GM21529 (cell line): ENCODE data around the gene CFAP68.
"Not testable (repeated sequence)": the region's sequence is repeated elsewhere in the genome, so short reads cannot be mapped to it uniquely, and the experiment has no call there.

Experiments used
- ATAC-seq: cut with Tn5 transposase; IDR thresholded peaks from one replicate; pipeline ENCODE4 v1.9.1; 2021; ENCODE audit not compliant: unreplicated experiment

CFAP68 gene

DNA sequence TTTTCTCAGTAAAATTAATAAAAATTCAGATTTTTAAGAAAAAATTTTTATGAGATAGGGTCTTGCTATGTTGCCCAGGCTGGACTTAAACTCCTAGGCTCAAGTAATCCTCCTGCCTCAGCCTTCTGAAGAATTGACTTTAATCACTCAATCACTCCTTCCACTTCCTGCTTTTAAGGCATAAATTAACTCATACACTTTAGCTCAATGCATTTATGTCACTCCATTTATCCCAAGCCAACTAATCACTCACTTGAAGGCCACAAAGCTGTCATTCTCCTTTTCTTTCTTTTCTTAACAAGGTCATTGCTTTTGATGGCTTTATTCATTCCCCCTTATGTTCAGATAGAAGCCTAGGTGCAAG, 8.8 kb upstream of the CFAP68 start:
- peak; percentile 12 for ATAC-seq

DNA sequence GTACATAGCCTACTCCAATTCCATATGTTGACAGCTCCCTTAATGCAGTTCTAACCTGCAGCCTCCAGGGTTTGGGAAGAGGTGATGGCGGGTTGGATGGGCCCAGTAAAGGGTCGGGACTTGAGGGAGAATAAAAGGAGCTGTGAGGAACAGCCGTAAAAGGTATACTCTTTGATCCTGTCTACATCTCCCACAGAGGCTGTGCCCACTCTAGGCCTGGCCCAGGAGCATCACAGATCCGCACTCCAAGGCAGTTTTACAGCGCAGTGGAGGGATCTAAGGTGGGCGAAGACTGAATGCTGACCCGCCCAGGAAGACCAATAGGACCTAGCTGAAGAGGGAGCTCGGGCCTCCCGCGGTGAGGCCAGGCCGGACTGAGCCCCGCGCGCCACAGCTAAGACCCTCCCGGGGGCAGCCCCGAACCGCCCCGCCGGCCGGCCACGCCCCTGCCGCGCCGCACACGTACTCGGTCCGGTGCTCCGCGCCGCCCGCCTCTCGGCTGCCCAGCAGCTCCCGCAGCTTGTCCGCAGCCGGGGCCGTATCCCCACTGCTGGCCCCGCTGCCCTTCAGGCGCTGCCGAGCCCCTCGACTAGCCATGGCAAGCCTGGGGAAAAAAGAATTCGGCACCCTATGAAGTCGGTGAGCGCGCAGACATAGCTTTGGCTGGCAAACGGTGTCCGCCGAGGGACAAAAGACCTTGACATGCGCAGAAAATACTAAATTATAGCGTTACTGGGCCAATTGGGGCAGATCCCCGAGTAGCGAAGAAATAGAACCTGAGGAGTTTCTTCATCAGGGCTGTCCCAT, 8.3 kb upstream of the CFAP68 start, which contains the start of gene ALG9:
TSS of gene ALG9 (minus strand) at position 696 of the 807 bp plus-strand sequence. CDS start at position 597, 99 bp downstream.
- peak; percentile 89 for ATAC-seq

GRCh38 chr11:111871693-111872161, 7.6 kb upstream of the CFAP68 start:
- no peak for ATAC-seq

DNA sequence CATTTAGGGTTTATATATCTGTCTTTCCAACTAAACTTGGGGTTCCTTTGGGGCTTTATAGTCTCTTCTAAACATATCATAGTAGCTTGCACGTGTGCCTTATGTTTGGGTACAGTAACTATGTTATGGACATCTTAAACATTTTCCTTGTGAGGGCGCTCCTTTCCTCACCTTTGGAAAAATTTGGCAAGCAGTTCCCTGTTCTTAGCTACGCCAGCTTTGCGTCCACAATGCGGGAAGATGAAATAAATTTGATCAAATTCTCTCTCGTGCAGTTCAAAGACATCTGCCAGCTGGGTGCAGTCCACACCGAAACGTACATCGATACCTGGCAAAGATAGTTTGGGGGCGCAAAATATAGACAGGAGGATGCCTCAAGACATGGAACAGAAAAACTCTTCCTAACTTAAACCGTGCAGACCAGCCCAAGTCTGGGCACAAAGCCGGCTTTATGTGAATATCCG, 924 bp upstream of the CFAP68 start:
- peak; percentile 12 for ATAC-seq

GRCh38 chr11:111879637-111879960, 258 bp downstream of the CFAP68 start:
- ATAC-seq = peak; percentile 1

DNA sequence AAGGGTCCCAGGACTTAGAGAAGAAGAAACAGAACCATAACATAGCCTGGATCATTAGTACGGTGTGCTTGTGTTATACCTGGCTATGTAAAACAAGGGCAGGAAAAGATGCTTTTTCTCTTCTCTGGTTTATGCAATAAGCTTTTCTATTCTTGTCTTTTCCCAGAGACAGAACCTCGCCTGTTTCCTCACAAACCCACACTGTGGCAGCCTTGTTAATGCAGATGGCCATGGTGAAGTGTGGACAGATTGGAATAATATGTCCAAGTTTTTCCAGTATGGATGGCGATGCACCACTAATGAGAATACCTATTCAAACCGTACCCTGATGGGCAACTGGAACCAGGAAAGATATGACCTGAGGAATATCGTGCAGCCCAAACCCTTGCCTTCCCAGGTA, 2.9 kb downstream of the CFAP68 start:
- ATAC-seq = no peak

- not testable (repeated sequence) for ATAC-seq
These were observed 5.7 kb downstream of the CFAP68 start for GRCh38 chr11:111885053-111885452.

DNA sequence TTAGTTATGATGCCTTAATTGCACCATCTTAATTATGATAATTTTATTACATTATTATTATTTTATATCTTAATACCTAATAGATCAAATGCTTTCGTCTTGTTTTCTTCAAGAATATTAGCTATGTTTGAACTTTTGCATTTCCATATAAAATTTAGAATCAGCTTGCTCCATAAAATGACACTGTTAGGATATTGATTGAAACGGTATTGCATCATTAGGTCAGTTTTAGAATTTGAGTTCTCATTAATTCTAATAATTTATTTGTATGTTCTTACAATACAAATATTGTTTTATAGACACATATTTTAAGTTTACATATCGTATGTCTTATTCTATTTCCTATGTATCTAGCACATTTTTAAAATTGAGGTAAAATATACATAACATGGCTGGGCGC, 6.7 kb downstream of the CFAP68 start:
- ATAC-seq = no peak

GRCh38 chr11:111886844-111887243, 7.5 kb downstream of the CFAP68 start:
- ATAC-seq = no peak

GRCh38 chr11:111905411-111905810, 26.1 kb downstream of the CFAP68 start:
- no peak for ATAC-seq

DNA sequence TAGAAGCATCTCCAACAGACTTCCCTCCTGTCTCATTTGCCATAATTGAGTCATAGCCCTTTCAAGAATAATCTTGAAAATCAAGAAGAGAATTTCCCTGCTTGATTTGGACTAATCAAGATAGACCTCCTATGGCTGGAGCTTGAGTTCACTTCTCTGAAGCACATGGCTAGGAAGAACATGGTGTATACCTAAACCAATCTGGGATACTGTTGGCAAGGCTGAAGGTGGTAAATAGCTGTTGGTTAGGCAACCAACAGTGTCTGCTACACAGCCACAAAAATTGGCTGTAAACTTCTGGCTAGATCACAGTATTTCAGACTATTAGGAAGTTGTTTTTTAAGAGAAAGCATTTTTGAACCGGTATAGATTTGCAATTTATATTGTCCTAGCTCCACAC, 27.3 kb downstream of the CFAP68 start:
- ATAC-seq = no peak

DNA sequence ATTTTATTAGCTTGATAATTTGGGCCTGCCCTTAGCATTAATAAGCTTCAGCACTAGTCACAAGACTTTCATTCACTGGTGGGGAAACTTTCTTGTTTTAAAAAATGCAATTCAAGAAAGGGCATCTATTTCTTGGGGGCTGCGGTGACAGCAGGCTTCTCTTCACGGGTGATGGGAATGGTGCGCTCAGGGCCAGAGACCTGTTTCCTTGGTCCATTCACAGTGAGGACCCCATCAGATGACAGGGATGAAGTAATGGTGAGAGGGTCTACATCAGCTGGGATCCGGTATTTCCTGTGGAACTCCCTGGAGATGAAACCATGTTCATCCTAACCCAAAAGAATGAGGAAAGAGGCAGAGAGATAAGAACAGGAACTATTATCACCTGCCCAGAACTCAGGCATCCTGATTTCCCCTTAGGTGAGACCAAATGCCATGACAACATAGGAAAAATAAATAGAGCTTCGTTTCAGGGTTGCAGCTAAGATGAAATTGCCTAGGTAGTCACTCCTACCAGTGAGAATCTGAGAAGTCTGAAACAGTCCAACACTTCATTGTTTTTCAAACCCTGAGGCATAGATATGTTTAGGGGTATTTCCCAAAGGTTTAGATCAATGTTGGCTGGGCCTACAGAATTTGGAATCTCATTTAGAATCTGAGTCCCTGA, 29.4 kb downstream of the CFAP68 start:
- no peak for ATAC-seq

DNA sequence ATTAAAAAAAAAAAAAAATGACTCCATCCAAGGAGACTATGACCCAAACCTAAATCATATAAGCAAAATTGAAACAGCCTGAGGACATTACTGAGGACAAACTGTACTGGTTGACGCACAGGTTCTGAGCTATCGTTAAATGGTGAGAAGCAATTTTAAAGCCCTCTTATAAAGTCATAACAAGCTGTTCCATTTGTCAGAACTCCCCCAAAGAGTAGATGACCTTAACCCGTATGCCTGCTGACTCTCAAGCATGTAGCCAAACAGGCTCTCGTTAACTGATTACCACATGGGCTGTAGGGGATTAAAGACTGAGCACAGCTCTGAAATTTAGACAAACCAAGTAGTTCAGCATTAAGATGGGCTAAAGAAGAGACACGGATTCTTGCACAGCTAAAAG, 30.0 kb downstream of the CFAP68 start:
- no peak for ATAC-seq

- no peak for ATAC-seq
These were observed 31.6 kb downstream of the CFAP68 start for GRCh38 chr11:111910676-111911562.

- ATAC-seq = no peak
These were observed 32.4 kb downstream of the CFAP68 start, which contains the start of gene CRYAB for GRCh38 chr11:111911563-111912401. TSS of gene CRYAB (minus strand) at chr11:111911770. CDS start at chr11:111911724, 46 bp downstream.

- no peak for ATAC-seq
These were observed 33.2 kb downstream of the CFAP68 start, which contains the start of gene HSPB2 for GRCh38 chr11:111912535-111912934. TSS of gene HSPB2 (plus strand) at chr11:111912734. CDS start at chr11:111912830, 96 bp downstream.

DNA sequence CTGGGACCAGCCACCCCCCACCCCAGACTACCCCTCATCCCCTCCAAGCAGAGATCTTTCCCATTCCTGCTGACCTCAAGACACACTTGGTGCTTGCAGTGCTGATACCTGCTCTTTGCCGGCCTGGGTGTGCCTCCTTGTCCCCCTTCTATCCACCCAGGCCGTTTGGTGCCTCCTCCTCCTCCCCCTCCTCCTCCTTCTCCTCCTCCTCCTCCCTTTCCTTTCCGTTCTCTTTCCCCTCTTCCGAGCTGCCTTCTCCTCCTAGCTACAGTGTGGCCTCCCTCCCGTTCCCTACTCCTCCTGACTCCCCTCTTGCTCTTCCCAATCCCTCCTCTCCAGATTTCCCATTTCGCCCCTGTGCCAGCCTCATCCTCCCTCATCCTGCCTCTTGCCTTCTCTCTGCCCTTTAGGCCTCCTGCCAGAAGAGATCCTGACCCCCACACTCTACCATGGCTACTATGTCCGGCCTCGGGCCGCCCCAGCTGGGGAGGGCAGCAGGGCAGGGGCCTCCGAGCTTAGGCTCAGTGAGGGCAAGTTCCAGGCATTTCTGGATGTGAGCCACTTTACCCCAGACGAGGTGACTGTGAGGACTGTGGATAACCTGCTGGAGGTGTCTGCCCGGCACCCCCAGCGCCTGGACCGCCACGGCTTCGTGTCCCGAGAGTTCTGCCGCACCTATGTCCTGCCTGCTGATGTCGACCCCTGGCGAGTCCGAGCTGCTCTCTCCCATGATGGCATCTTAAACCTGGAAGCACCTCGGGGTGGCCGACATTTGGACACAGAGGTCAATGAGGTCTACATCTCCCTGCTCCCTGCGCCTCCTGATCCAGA, 33.9 kb downstream of the CFAP68 start:
- ATAC-seq = no peak

- no peak for ATAC-seq
These were observed 34.7 kb downstream of the CFAP68 start for GRCh38 chr11:111913997-111914396.

GRCh38 chr11:111916768-111917167, 37.4 kb downstream of the CFAP68 start:
- no peak for ATAC-seq
